ENCODE measurements around the gene ALOXE3.

Gene ALOXE3

DNA sequence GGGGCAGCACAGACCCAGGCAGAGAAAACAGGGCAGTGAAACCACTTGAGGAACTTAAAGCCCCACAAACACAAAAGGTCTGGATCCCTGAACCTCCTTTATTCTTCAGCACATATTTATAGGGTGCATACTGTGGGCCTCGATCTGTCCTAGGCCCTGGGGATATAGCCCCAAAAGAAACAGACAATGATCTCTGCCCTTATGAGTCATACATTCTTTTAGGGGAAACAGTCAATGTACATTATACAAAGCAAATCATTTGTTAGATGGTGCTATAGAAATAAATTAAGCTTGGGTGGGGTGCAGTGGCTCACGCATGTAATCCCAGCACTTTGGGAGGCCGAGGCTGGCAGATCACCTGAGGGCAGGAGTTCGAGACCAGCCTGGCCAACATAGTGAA, 15.6 kb upstream of the ALOXE3 start:
- no peak for TF ChIP-seq CTCF (IDR thresholded peaks at IDR 0.05; ENCODE audit: insufficient read depth, low read length, missing control alignments)
- POLR2A ChIA-PET: interaction anchor here (1.6 kb wide), 1 partner anchor 20 kb away, joined by 4 read pairs; no protein-coding TSS in a partner anchor

DNA sequence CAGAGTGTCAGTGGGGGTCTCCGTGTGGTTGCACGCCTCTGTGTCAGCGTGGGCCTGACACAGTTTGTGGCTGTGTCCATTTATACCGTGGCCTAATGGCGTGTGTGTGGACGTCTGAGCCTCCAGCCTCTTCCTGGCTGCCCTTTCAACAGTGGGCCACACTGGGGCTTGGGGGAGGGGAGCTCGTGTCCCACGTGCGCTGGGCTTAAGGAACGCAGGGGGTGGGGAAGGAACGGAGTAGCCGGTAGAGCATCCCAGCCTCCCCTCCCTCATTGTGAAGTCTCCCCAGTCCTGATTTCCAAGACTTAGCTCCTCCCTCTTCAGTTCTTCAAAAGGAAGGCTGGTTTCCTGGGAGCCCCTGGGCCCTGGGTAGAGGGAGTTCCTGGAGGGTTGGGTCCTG, 15.1 kb upstream of the ALOXE3 start:
- DNase-seq (ENCODE audit: low read depth, low spot score): no peak
- ChIA-PET CTCF (interaction anchor here (0.7 to 4.2 kb wide), 7 partner anchors 9 to 73 kb away, joined by 3 to 25 read pairs (median 3); partner anchors contain the start of genes ALOXE3 and HES7), POLR2A (interaction anchor here (1.6 kb wide), 1 partner anchor 21 kb away, joined by 4 read pairs; no protein-coding TSS in a partner anchor)
- no peak overlapping the region for H3K4me3 ChIP-seq (ENCODE audit: low read depth, low read length)
- TF ChIP-seq CTCF (IDR thresholded peaks at IDR 0.05; ENCODE audit: insufficient read depth, low read length, missing control alignments): no peak

More for the DNA sequence above, 15.6 kb upstream of the ALOXE3 start:
- no peak overlapping the region for H3K4me3 ChIP-seq (ENCODE audit: low read depth, low read length)
- DNase-seq (ENCODE audit: low read depth, low spot score): no peak
- CTCF ChIA-PET: interaction anchor here (1.0 to 4.2 kb wide), 5 partner anchors 11 to 56 kb away, joined by 3 to 25 read pairs (median 6); partner anchors contain the start of genes ALOXE3 and BORCS6

DNA sequence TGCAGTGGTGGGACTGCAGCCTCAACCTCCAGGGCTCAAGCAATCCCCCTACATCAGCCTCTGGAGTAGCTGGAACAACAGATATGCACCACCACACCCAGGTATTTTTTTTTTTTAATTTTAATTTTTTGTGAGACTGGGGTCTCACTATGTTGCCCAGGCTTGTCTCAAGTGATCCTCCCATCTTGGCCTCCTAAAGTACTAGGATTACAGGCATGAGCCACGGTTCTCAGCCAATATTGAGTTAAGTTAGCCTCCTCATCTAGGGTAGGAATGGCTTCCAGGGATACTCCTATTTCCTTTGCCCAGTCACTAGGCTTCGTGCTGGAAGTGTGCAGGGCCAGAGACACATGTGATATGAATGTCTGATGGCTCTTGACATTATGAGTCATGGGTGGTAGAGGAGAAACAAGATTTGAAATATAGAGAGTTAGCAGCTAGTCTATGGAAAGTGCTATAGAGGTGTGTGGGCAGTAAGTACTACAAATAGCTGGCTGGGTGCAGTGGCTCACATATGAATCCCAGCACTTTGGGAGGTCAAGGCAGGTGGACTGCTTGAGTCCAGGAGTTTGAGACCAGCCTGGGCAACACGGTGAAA, 13.6 kb upstream of the ALOXE3 start:
- ChIA-PET POLR2A (no interaction called here), CTCF (interaction anchor here (0.6 to 4.2 kb wide), 5 partner anchors 10 to 71 kb away, joined by 3 to 25 read pairs (median 3); no protein-coding TSS in a partner anchor)
- DNase-seq (ENCODE audit: low read depth, low spot score): no peak

GRCh38 chr17:8128125-8128784, 9.9 kb upstream of the ALOXE3 start:
- no peak for TF ChIP-seq CTCF (IDR thresholded peaks at IDR 0.05; ENCODE audit: insufficient read depth, low read length, missing control alignments)
- DNase-seq (ENCODE audit: low read depth, low spot score): no peak
- CTCF ChIA-PET: interaction anchor here (0.5 to 4.2 kb wide), 3 partner anchors 9 to 35 kb away, joined by 3 to 49 read pairs (median 3); no protein-coding TSS in a partner anchor
- POLR2A ChIA-PET: no interaction called here
- no peak overlapping the region for H3K4me3 ChIP-seq (ENCODE audit: low read depth, low read length)

More for the DNA sequence above, 13.6 kb upstream of the ALOXE3 start:
- H3K4me3 ChIP-seq (ENCODE audit: low read depth, low read length): no peak overlapping the region
- TF ChIP-seq CTCF (IDR thresholded peaks at IDR 0.05; ENCODE audit: insufficient read depth, low read length, missing control alignments): no peak

DNA sequence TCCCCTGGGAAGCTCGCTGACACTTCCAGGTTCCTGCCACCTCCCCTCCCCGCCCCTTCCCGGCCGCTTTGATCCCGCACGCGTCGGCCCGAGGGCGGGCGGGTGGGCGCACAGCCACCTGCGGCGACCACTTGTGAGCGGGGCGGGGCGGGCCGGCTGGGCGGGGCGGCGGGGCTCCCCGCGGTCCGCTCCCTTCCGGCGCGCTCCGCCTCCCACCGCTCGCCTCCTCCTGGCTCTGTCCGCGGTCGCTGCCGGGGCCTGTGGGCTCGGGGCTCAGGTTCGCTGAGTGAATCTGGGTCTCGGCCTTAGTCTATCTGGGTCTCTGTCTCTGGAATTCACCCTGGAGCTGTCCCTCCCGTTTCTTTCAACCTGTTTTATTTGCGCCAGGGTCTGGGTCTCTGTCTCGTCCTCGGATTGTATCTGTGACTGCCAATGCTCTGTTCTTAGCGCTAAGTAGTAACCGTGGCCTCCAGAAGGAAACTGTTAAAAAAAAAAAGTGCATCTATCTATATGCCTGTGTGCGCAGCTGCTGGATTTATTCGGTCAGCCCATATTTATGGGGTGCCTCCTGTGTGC, 8.3 kb upstream of the ALOXE3 start:
- ChIA-PET CTCF (interaction anchor here (0.9 to 4.2 kb wide), 9 partner anchors 8 to 174 kb away, joined by 3 to 49 read pairs (median 4); partner anchors contain the start of gene ALOXE3), POLR2A (no interaction called here)
- no peak for DNase-seq (ENCODE audit: low read depth, low spot score)
- TF ChIP-seq CTCF (IDR thresholded peaks at IDR 0.05; ENCODE audit: insufficient read depth, low read length, missing control alignments): no peak
- H3K4me3 ChIP-seq (ENCODE audit: low read depth, low read length): peak overlapping the region; percentile 77
